ENCODE results near the gene PHLDB3. TPM values are rescaled to one million over a fixed set of nuclear protein-coding genes. Genes with fewer than 3 reads are reported as not detected.

Gene PHLDB3
- total RNA-seq: 1 to 10 TPM; 1.9 to 5.7 (median 3.5) TPM

DNA sequence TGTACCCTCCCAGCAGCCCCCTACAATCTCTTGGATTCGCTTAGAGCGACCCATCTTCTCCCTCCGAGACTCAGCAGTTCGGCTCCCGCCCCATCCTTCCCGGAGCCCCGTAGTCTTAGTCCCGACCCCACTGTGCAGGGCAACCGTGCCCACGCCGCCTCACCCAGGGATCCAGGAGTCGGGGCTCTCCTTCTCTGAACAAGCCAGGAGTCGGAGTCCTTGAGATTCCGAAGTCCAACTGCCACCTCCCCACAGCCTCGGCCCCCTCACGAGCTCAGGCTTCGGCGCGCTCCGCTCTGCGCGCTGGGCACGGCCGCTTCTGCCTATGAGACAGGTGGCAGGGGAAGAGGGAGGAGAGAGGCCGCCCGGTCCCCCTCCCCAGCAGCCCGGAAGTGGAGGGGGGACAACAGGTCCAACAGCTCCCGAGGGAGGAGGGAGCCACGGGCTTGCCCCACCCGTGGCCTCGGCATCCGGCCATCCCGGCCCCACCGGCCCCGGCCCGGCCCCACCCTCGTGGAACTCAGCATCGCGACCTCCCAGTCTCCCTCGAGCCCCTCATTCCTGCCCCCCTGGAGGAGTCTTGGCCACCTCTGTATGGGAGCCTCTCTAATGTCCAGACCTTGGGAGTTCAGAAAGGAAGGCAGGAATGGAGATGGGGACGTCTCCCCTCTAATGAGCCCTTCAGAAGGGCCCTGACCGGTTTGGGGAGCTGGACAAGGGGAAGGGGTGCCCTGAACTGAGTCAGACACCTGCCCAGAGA lies at the start of gene PHLDB3:
PHLDB3 (minus strand) TSS at position 321 of the 760 bp plus-strand sequence. CDS start 628 bp downstream, outside the sequence.
- TF ChIP-seq CTCF (IDR thresholded peaks at IDR 0.05; ENCODE audit: low read depth): no peak

GRCh38 chr19:43553656-43554055 lies 49.1 kb upstream of the PHLDB3 start:
- TF ChIP-seq CTCF (IDR thresholded peaks at IDR 0.05; ENCODE audit: low read depth): no peak

DNA sequence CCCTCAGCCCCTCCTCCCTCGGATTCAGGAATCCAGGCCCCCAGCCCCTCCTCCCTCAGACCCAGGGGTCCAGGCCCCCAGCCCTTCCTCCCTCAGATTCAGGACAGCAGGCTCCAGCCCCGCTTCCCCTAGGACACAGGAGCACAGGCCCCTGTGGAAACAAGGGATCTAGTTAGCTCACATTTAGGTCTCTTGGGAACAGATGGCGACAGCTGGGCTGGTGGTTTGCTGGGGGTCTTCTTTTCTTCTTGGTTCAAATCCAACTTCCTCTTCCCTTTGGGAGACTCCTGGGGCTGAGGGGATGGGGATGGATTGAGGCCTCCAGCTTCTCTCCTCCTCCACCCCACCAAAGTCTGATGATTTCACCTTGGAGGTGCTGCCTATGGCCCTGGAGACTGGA lies 48.1 kb upstream of the PHLDB3 start:
- no peak for TF ChIP-seq CTCF (IDR thresholded peaks at IDR 0.05; ENCODE audit: low read depth)

- no peak for TF ChIP-seq CTCF (IDR thresholded peaks at IDR 0.05; ENCODE audit: low read depth)
Measured at GRCh38 chr19:43552198-43552450, 47.6 kb upstream of the PHLDB3 start.

- TF ChIP-seq CTCF (IDR thresholded peaks at IDR 0.05; ENCODE audit: low read depth): no peak
Measured at GRCh38 chr19:43551399-43552197, 47.1 kb upstream of the PHLDB3 start.

GRCh38 chr19:43548706-43549105 lies 44.2 kb upstream of the PHLDB3 start:
- TF ChIP-seq CTCF (IDR thresholded peaks at IDR 0.05; ENCODE audit: low read depth): no peak

GRCh38 chr19:43546581-43546980 lies 42.0 kb upstream of the PHLDB3 start:
- no peak for TF ChIP-seq CTCF (IDR thresholded peaks at IDR 0.05; ENCODE audit: low read depth)
